GM21786 (cell line): Measurements from ENCODE around the gene INKA1.
"Not testable (repeated sequence)": the region's sequence is repeated elsewhere in the genome, so short reads cannot be mapped to it uniquely, and the experiment has no call there.

ENCODE experiments used
- ATAC-seq: cut with Tn5 transposase; IDR thresholded peaks from one replicate; pipeline ENCODE4 v1.9.1; 2021; ENCODE audit not compliant: unreplicated experiment

Gene INKA1

DNA sequence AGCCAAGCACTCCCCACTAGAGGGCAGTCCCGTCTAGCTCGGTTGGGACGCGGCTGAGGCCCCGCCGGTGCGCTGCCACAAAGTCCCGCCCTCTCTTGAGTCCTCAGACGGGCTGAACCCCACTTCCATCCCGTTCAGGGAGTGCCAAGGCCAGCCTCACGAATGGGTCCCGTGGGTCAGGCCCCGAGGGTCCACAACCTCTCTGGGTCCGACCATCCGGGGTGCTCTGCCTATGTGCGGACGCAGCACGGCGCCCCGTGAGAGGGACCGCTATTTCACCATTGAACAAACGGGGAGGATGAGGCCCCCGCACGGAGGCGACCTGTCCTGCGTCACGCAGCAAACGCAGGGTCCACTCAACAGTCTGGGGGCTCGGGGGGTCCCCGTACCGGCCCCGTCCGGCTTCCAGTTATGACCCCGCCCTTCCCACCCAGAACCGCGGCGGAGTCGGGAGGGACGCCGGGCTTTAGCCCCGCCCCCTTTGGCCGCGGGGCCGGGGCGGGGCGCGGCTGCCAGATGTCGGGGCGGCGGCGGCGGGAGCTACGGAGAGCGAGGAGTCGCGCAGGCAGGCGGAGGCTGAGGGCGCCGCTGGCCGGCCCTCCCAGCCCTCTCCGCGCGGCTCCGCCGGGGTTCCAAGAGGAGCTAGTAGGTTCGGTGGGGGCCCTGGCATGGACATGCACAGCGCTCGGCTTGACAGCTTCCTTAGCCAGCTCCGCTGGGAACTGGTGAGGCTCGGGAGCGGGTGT lies at the start of gene INKA1:
Gene INKA1, plus strand, starts transcription at position 543 of the 746 bp plus-strand sequence. Its CDS starts 132 bp downstream, at position 675.
- peak; percentile 40 for ATAC-seq

DNA sequence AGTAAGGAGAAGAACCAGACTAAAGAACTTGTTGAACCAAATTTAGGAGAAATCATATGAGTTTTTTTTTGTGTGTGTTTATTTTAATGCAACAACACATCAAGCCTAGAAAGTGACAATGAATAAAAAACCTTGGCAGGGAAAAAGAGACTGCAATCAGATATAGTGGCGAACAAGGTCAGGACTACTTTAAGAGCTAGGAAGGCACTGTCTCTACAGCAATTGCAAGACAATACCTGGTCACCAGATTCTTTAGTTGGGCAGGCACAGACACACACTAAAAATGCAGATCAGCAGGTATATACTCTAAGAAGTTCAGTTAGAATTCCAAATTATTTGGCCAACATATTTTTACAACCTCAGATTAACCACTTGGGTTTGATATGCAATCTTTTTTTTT lies 48.5 kb upstream of the INKA1 start:
- ATAC-seq: no peak

DNA sequence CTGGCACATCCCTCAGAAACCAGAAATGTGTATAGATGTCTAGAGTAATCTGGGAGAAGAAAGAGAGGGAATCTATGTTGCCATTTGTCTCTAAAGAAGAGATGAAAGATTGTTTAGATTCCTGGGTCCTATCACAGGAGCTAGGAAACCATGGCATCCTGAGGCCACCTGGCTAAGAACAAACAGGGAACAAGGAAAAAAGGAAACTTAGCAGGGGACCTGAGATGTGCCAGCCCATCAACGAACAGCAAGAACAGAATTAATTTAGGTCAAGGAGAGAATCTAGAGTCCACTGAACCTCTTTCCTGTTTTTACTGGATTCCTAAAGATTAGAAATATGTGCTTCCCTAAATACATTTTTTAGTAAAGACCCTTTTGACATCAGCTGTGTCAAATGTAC lies 47.0 kb upstream of the INKA1 start:
- ATAC-seq: no peak

DNA sequence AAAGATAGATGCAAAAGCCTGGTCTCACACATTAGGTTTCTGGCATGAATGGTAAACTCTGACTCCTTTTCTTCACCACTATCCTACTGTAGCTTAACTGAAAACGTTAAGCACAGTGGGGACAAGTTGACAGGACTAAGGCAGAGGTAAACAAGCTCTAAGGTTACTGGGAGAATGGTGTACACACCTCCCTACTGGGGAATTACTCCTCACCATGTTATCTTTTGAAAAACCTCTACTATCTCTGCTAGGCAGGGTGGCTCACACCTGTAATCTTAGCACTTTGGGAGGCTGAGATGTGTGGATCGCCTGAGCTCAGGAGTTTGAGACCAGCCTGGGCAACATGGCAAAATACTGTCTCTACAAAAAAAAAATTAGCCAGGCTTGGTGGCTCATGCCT lies 45.9 kb upstream of the INKA1 start:
- no peak for ATAC-seq

- no peak for ATAC-seq
Observed at GRCh38 chr3:49759226-49759625, 43.8 kb upstream of the INKA1 start.

DNA sequence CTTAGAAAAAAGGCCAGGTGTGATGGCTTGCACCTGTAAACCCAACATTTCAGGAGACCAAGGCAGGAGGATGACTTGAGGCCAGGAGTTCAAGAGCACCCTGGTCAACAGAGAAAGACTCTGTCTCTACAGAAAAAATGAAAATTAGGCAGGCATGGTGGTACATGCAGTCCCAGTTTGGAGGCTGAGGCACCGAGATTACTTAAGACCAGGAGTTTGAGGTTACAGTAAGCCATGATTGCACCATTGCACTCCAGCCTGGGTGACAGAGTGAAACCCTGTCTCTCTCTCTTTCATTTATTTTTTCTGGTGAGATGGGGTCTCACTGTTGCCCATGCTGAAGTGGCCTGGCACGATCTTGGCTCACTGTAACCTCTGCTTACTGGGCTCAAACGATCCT lies 41.4 kb upstream of the INKA1 start:
- no peak for ATAC-seq

GRCh38 chr3:49763981-49764380 lies 39.1 kb upstream of the INKA1 start:
- ATAC-seq: no peak

- no peak for ATAC-seq
Observed at GRCh38 chr3:49769286-49769915, 33.7 kb upstream of the INKA1 start.

- no peak for ATAC-seq
Observed at GRCh38 chr3:49769926-49770325, 33.1 kb upstream of the INKA1 start.

- ATAC-seq: no peak
Observed at GRCh38 chr3:49771340-49771938, 31.6 kb upstream of the INKA1 start.

- ATAC-seq: no peak
Observed at GRCh38 chr3:49772703-49773102, 30.4 kb upstream of the INKA1 start.

DNA sequence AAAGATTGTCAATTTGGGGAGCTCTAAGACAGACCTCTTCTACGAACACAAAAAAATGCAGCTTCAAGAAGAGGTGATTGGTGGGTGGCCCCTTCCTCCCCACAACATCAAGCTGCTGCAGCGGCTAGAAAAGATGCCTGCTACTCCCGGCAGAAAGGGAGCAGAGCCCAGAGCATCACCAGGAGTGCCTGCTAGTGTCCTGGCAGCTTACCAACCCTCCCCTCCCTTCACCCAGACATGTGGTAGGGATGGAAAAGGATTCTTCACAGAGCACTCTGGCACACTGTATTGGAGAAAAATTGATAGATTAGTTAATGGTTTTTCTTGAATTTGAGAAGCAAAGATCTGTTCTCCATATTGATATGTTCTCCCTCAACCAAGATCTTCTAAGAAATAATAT lies 27.5 kb upstream of the INKA1 start:
- ATAC-seq: no peak

DNA sequence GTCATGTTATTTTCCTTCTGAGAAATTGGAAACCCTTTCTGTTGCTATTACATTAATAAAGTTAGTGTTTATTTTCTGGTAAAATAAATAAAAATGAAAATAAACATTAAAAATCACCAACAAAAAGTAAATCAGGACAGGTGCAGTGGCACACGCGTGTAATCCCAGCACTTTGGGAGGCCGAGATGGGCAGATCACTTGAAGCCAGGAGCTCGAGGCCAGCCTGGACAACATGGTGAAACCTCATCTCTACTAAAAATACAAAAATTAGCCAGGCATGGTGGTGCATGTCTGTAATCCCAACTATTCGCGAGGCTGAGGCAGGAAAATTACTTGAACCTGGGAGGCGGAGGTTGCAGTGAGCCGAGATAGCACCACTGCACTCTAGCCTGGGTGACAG lies 27.0 kb upstream of the INKA1 start:
- not testable (repeated sequence) for ATAC-seq

DNA sequence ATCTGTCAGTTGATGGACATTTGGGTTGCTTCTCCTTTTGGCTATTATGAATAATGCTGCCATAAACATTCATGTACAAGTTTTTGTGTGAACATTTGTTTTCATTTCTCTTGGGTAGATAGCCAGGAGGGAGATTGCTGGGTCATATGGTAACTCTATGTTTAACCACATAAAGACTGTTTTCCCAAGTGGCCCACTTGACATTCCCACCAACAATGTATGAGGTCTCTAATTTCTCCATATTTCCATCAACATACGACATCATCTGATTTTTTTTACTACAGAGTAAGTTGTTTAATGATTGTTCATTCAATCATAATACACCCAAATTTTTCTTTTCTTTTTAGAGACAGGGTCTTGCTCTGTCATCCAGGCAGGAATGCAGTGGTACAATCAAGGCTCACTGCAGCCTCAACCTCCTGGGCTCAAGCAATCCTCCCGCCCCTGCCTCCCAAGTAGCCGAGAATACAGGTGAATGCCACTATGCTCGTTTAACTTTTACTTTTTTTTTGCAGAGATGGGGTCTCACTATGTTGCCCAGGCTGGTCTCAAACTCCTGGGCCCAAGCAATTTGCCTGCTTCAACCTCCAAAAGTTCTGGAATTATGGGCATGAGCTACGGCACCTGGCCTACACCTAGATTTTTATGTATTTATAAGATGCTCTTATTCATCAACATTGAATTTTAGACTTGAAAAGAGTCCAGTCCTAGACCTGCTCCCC lies 23.5 kb upstream of the INKA1 start:
- ATAC-seq: no peak

GRCh38 chr3:49780080-49780974 lies 22.7 kb upstream of the INKA1 start:
- ATAC-seq: no peak

- ATAC-seq: not testable (repeated sequence)
Observed at GRCh38 chr3:49780975-49781365, 22.1 kb upstream of the INKA1 start.

DNA sequence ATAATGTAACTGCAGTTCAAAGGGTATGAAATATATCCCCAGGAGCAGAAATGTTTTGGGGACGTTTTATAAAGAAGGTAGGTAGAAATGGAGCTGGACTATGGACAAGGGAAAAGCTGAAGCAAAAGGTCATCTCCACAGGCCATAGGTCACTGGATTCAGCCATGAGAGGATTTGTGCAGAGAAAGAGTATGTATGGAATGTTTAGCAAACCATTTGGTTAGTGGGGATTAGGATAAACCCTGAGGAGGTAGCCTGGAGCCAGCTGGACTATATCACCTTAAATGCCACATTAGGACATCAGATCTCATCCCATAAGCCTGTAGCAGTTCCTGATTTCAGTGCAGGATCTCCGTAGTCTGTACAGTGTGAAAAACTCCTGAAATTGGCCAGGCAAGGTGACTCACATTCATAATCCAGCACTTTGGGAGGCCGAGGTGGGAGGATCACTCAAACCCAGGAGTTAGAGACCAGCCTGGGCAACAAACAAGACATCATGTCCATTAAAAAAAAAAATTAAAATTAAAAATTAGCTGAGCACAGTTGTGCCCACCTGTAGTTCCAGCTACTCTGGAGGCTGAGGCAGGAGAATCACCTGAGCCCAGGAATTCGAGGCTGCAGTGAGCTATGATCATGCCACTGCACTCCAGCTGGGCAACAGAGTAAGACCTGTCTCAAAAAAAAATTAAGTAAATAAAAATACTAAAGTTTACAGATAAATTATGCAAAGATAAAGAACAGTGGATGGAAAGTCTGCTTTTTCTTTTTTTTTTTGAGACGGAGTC lies 21.5 kb upstream of the INKA1 start:
- ATAC-seq: no peak

GRCh38 chr3:49782277-49782676 lies 20.8 kb upstream of the INKA1 start:
- not testable (repeated sequence) for ATAC-seq

- ATAC-seq: peak; percentile 34
Observed at GRCh38 chr3:49785565-49786356, 17.3 kb upstream of the INKA1 start.
